GM21576 (cell line): ENCODE data around the gene MYO7B.

Source experiments
- ATAC-seq: cut with Tn5 transposase; IDR thresholded peaks from one replicate; pipeline ENCODE4 v1.9.1; 2021; ENCODE audit warnings: mild to moderate bottlenecking, moderate library complexity; ENCODE audit not compliant: unreplicated experiment

Gene MYO7B

GRCh38 chr2:127658641-127659407 lies 123.3 kb downstream of the MYO7B start:
- no peak for ATAC-seq

DNA sequence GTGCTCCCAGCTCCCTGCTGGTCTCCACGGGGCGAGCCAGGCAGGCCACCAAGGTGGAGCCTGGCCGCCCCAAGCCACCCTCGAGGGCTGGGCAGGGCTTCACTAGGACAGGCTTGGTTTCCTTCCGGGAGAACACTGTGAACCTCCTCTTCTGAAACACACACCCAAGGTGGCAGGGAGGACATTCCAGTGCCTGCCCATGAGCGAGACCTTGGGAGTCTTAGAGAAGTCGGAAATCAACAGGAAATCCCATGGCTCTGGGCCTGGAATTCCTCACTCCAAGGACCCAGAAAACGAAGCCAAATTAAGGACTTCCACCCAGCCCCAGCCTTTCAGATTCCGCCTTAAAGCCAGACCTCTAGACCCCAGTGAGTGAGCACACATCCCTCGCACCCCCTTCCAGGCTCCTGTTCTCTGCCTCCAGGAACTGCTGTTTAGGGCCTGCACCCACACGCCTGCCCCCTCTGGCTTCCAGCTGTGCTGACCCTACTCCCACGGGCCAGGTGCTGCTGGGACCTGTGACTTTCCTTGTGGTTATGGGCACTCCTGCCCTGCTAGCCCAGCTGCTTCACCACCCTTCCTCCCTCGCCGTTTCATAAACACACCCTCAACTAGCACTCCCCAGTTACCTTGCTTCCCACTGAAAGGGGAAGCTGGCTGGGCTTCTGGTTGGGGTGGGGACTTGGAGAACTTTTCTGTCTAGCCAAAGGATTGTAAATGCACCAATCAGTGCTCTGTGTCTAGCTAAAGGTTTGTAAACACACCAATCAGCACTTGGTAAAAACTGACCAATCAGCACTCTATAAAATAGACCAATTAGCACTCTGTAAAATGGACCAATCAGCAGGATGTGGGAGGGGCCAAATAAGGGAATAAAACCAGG lies 124.2 kb downstream of the MYO7B start:
- no peak for ATAC-seq

DNA sequence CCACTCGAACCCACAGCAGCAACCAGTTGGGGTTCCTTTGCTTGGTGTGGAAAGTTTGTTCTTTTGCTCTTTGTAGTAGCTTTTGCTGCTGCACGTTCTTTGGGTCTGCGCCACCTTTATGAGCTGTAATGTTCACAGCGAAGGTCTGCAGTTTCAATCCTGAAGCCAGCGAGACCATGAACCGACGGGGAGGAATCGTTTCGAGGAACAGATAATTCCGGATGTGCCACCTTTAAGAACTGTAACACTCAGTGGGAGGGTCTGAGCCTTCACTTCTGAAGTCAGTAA lies 124.8 kb downstream of the MYO7B start:
- no peak for ATAC-seq

GRCh38 chr2:127661072-127661649 lies 125.7 kb downstream of the MYO7B start:
- ATAC-seq: no peak

GRCh38 chr2:127661949-127662510 lies 126.5 kb downstream of the MYO7B start:
- no peak for ATAC-seq

DNA sequence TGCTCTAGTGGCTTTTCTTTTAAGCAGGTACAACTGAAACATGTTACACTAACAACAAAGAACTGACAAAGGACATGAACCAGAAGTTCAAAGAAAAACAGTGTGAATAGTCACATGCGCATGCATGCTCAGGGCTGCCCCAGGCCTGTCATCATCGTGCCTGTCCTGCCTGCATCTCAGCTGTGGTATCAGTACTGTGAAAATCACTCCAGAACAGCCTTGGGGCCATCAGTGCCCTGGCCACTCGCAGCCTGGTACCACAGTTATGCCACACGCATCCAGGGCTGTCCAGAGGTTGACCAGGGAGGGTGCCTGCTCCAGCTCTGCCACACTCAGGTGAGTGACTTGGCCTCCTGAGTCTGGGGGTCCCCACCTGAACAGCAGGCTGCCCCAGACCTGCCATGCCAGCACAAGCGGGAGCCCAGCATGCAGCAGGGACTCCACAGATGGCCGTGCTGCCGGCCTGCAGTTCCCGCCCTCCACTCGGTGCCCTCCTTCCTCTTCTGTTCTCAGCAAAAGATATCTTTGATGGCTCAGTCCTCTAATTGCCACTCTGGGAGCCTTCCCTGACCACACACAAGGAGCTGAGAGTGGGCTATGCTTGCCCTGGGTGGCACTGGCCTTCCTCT lies 127.6 kb downstream of the MYO7B start:
- no peak for ATAC-seq

- ATAC-seq: no peak
These were observed 128.1 kb downstream of the MYO7B start for GRCh38 chr2:127663566-127664064.

- ATAC-seq: no peak
These were observed 128.8 kb downstream of the MYO7B start for GRCh38 chr2:127664065-127664894.

DNA sequence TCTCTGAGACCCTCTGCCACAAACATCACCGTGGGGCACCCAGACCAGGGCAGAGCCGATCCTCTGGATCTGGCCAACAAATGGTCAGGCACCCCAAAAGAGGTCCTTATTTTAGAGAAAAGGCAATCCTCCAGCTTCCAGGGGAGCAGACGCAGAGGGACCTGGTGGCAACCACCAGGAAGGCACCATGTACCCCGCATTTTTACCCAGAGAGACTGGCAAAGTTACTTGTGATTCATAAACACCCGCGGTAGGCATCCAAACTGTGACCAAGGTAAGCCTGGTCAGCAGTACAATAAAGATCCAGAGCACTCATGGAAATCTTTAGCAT lies 129.4 kb downstream of the MYO7B start:
- ATAC-seq: no peak

GRCh38 chr2:127665267-127665893 lies 129.9 kb downstream of the MYO7B start:
- ATAC-seq: no peak

DNA sequence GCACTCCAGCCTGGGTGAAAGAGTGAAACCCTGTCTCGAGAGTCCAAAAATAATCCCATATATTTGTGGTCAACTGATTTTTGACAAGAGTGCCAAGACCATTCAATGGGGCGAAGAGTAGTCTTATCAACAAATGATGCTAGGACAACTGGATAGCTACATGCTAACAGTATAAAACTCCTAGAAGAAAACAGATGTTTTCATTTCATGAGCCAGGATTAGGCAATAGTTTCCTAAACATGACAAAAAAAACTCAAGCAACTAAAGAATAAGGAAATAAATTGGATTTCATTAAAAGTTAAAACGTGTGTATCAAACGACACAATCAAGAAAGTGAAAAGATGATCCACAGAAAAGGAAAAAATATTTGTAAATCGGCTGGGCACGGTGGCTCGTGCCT lies 133.6 kb downstream of the MYO7B start:
- ATAC-seq: no peak

DNA sequence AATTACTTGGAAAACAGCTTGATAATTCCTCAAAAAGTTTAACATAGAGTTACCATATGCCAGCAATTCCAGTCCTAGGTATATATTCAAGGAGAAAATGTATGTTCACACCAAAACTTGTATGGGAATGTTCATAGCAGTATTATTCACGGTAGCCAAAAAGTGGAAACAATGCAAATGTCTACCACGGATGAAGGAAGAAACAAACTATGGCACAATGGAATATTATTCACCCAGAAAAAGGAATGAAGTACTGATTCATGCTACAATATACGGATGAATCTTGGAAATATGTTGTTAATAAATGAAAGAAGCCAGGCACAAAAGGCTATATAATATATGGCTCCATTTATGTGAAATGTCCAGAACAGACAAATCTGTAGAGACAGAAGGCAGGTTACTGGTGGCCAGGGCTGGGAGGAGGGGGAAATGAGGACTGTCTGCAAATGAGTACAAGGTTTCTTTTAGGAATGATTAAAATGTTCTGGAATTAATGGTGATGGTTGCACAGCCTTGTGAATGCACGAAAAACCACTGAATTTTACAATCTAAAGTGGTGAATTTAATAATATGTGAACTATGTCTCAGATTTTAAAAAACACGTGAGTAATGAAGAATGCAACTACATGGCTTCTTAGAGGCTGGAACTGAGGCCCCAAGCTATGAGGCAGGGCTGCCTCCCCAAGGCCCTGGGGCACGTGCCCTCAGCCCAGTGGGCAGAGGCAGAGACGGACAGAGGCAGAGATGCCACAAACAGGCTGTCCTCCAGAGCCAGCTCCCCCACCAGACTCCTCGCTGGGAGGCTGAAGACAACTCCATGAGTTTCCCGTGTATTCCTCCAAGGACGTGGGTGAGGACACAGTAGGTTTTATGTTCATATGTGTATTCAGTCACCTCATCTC lies 134.8 kb downstream of the MYO7B start:
- ATAC-seq: no peak

GRCh38 chr2:127670957-127671290 lies 135.4 kb downstream of the MYO7B start:
- ATAC-seq: no peak

DNA sequence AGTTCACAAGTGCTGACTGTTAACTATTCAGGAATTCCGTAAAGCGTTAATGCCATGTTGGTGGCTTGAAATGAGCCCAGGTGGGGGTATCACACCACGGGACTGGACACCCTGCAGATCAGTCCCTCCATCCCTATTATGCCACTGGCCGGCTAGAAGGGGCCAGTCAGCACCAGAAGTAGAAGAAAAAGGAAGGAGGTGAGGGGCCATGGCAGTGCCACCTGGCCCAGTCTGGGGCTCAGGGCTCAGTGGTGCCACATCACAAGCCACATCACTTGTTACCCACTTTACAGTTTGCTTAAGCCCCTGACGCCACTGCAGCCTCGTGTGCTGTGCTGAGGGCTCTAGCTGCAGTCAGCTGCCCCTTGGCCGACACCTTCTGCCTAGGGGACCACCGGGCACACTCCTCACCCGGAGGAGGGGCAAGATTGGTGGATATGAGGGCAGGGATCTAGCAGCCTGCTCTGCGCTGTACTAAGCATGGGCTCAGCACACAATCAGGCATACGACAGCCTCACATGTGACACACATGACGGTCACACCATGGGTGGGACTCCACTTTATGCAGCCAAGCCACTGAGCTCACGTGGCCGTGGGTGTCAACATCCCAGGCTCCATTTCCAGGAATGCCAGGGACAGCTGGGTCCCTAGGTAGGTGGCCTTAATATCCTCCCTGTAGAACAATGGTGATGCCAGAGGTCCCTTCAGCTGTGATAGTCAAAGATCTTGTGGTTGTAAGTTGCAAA lies 136.2 kb downstream of the MYO7B start:
- no peak for ATAC-seq

DNA sequence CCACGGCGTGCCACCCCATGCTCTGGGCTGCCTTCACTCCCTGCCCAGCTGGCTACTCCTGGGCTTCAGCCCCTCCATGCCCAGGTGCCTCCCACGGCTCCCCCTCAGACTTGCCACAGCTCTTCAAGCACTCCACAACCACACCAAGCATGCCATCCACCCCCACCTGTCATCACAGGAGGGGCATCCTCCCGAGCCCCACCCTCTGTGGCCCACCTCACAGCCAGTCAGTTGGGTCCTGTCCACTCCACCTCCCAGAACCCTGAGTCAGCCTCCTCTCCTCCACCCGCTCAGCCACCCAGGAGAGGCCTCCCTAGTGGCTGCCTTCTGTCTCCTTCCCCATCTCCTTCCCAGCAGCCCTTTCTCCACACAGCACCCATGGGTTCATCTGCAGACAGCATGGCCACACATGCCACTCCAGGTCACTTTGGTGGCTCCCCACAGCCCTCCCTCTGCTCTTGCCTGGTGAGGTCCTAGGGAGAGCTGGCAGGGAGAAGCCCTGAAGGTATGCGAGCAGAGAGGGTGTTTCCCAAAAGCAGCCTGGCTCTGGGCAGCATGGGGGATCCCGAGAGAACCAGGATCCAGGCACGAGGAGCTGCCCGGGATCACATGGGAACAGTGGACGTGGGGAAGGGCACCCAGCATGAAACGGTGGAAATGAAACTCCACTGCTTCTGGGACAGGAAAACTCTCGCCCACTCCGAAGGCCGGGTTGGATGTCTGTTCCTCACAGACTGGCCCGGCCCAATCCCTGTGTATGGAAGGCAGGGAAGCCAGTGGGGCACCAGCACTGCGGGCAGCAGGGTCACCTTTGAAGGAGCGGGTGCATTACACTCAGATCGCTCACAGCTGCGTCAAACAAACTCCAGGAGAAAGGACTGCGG lies 137.1 kb downstream of the MYO7B start:
- no peak for ATAC-seq

- no peak for ATAC-seq
These were observed 138.0 kb downstream of the MYO7B start for GRCh38 chr2:127673291-127674069.
